HG03108 (cell line): Measurements from ENCODE around the gene CRYGC.

Experiments used
- ATAC-seq: cut with Tn5 transposase; IDR thresholded peaks from one replicate; pipeline ENCODE4 v1.9.1; 2021; ENCODE audit warnings: moderate library complexity; ENCODE audit not compliant: unreplicated experiment

The CRYGC gene

GRCh38 chr2:208129744-208130711, at the start of gene CRYGC:
Gene CRYGC (minus strand): TSS chr2:208129828. CDS start chr2:208129792, 36 bp downstream.
- ATAC-seq, result no peak

GRCh38 chr2:208179028-208179609, 49.5 kb upstream of the CRYGC start:
- no peak for ATAC-seq

GRCh38 chr2:208175840-208176153, 46.2 kb upstream of the CRYGC start:
- ATAC-seq, result no peak

- peak; percentile 99 for ATAC-seq
Measured at GRCh38 chr2:208175069-208175839, 45.6 kb upstream of the CRYGC start.

GRCh38 chr2:208174144-208174543, 44.5 kb upstream of the CRYGC start:
- no peak for ATAC-seq

GRCh38 chr2:208172125-208172524, 42.5 kb upstream of the CRYGC start:
- ATAC-seq, result no peak

GRCh38 chr2:208164951-208165755, 35.5 kb upstream of the CRYGC start:
- no peak for ATAC-seq

- ATAC-seq, result no peak
Measured at GRCh38 chr2:208163489-208163888, 33.9 kb upstream of the CRYGC start, which contains the start of gene CRYGA. Gene CRYGA (minus strand): TSS chr2:208163589. CDS start chr2:208163556, 33 bp downstream.

- ATAC-seq, result no peak
Measured at GRCh38 chr2:208156439-208156838, 26.8 kb upstream of the CRYGC start.

GRCh38 chr2:208153156-208153555, 23.5 kb upstream of the CRYGC start:
- no peak for ATAC-seq

GRCh38 chr2:208150956-208151355, 21.3 kb upstream of the CRYGC start:
- ATAC-seq, result no peak

GRCh38 chr2:208150094-208150493, 20.5 kb upstream of the CRYGC start:
- no peak for ATAC-seq

GRCh38 chr2:208148803-208149202, 19.2 kb upstream of the CRYGC start:
- no peak for ATAC-seq

- no peak for ATAC-seq
Measured at GRCh38 chr2:208147759-208148158, 18.1 kb upstream of the CRYGC start.

GRCh38 chr2:208147008-208147407, 17.4 kb upstream of the CRYGC start:
- ATAC-seq, result no peak

- ATAC-seq, result no peak
Measured at GRCh38 chr2:208146006-208146405, 16.4 kb upstream of the CRYGC start, which contains the start of gene CRYGB. Gene CRYGB (minus strand): TSS chr2:208146158. CDS start chr2:208146120, 38 bp downstream.

- no peak for ATAC-seq
Measured at GRCh38 chr2:208142925-208143799, 13.5 kb upstream of the CRYGC start.

GRCh38 chr2:208142240-208142924, 12.8 kb upstream of the CRYGC start:
- ATAC-seq, result no peak

- ATAC-seq, result no peak
Measured at GRCh38 chr2:208139447-208139846, 9.8 kb upstream of the CRYGC start.
